Bronchial smooth muscle cell (primary cell): ENCODE data around the gene ZNF90. TPM values are rescaled to one million over a fixed set of nuclear protein-coding genes. Genes with fewer than 3 reads are reported as not detected.

ENCODE experiments used
- total RNA-seq: library from RNA; depleted of rRNA; stranded (reverse); fragments of >200 nt; gene quantifications from 2 replicates; pipeline ENCODE4 v1.2.1, GENCODE V29; 2014

Gene ZNF90
- total RNA-seq: 0.69 and 1.1 TPM in 2 replicates

GRCh38 chr19:20077791-20078463, at the start of gene ZNF90:
ZNF90 (plus strand) TSS chr19:20078000; CDS start chr19:20078133, 133 bp downstream.

GRCh38 chr19:20039203-20039723, 38.5 kb upstream of the ZNF90 start, which contains the start of gene ZNF682:
ZNF682 (minus strand) TSS chr19:20039505; CDS start chr19:20039345, 160 bp downstream.

GRCh38 chr19:20167020-20167644, 89.3 kb downstream of the ZNF90 start, which contains the start of gene ZNF486:
ZNF486 (plus strand) TSS chr19:20167214; CDS start chr19:20167331, 117 bp downstream.

Other genes starting within 250 kb of the ZNF90 start
- 2.1 and 2.5 TPM in 2 replicates for gene ZNF253, start 212.1 kb upstream of the ZNF90 start, total RNA-seq
- 1.7 and 2.0 TPM in 2 replicates for gene ZNF93, start 177.1 kb upstream of the ZNF90 start, total RNA-seq
- gene ZNF682, start 38.5 kb upstream of the ZNF90 start, total RNA-seq: 1.0 and 1.6 TPM in 2 replicates
- 2.7 and 3.0 TPM in 2 replicates for gene ZNF486, start 89.2 kb downstream of the ZNF90 start, total RNA-seq